HepG2 (cell line): ENCODE data around the gene HPCAL1. TPM values are rescaled to one million over a fixed set of nuclear protein-coding genes. Genes with fewer than 3 reads are reported as not detected.
A peak's percentile ranks its signal among the peaks of the same experiment; 100 is the strongest.

Experiments used
- CAMTA2 ChIP-seq: sonication (generic); formaldehyde crosslinking; IDR thresholded peaks from 2 replicates; pipeline ENCODE4 v1.4.0; 2020; ENCODE audit warnings: mild to moderate bottlenecking, missing genetic modification reagents, borderline replicate concordance
- CTCF ChIP-seq: sonication (generic); formaldehyde crosslinking; IDR thresholded peaks from 2 replicates; pipeline ENCODE4 v1.5.0; 2020; ENCODE audit warnings: mild to moderate bottlenecking, missing genetic modification reagents, moderate library complexity
- ESRRA ChIP-seq: sonication (generic); formaldehyde crosslinking; IDR thresholded peaks from 2 replicates; pipeline ENCODE4 v1.5.1; 2020; ENCODE audit warnings: mild to moderate bottlenecking, low read depth, missing genetic modification reagents
- FOXK2 ChIP-seq: fragments of 450-650 bp; IDR thresholded peaks from 2 replicates; pipeline ENCODE4 v1.6.1; 2016
- GATAD1 ChIP-seq: IDR thresholded peaks from 2 replicates; pipeline ENCODE4 v1.6.1; 2016; ENCODE audit warnings: missing genetic modification reagents, missing compliant biosample characterization
- GFI1 ChIP-seq: sonication (generic); formaldehyde crosslinking; IDR thresholded peaks from 2 replicates; pipeline ENCODE4 v1.5.0; 2020; ENCODE audit warnings: missing genetic modification reagents, mild to moderate bottlenecking, borderline replicate concordance
- HHEX ChIP-seq: IDR thresholded peaks from 2 replicates; pipeline ENCODE4 v1.6.1; 2016; ENCODE audit warnings: control low read depth
- KDM2A ChIP-seq: sonication (generic); formaldehyde crosslinking; IDR thresholded peaks from 2 replicates; pipeline ENCODE4 v1.4.0; 2020; ENCODE audit warnings: low read depth, missing genetic modification reagents, borderline replicate concordance
- KDM4B ChIP-seq: sonication (generic); formaldehyde crosslinking; IDR thresholded peaks from 2 replicates; pipeline ENCODE4 v1.4.0; 2020; ENCODE audit warnings: missing genetic modification reagents
- PBX2 ChIP-seq: IDR thresholded peaks from 2 replicates; pipeline ENCODE4 v1.6.1; 2016; ENCODE audit warnings: control low read depth
- PHF5A ChIP-seq: IDR thresholded peaks from one replicate; pipeline ENCODE4 v1.6.1; 2018; ENCODE audit warnings: low read depth, missing genetic modification reagents; ENCODE audit not compliant: unreplicated experiment
- RFXANK ChIP-seq: IDR thresholded peaks from 2 replicates; pipeline ENCODE4 v1.6.1; 2016
- RXRB ChIP-seq: IDR thresholded peaks from 2 replicates; pipeline ENCODE4 v1.6.1; 2016; ENCODE audit warnings: borderline replicate concordance, missing genetic modification reagents, missing compliant biosample characterization
- SIN3B ChIP-seq: fragments of 150-350 bp; IDR thresholded peaks from 2 replicates; pipeline ENCODE4 v1.6.1; 2014; ENCODE audit warnings: low read length
- TCF12 ChIP-seq, 2 experiments: fragments of 450-650 bp in 1 of 2; sonication (generic) in 1 of 2; formaldehyde crosslinking in 1 of 2; IDR thresholded peaks; 2 replicates each; pipeline versions ENCODE4 v1.6.1 to v1.8.0; 2017 to 2022; ENCODE audit warnings: antibody characterized with exemption in 1 of 2, mild to moderate bottlenecking in 1 of 2, missing genetic modification reagents in 1 of 2, moderate library complexity in 1 of 2
- TFDP2 ChIP-seq: sonication (generic); formaldehyde crosslinking; IDR thresholded peaks from 2 replicates; pipeline ENCODE4 v1.4.0; 2020; ENCODE audit warnings: missing genetic modification reagents
- TGIF2 ChIP-seq: IDR thresholded peaks from 2 replicates; pipeline ENCODE4 v1.6.1; 2016; ENCODE audit warnings: control low read depth, missing compliant biosample characterization
- ZFAT ChIP-seq: sonication (generic); formaldehyde crosslinking; conservative IDR thresholded peaks from 2 replicates; pipeline ENCODE4 v1.8.1; 2023; ENCODE audit warnings: missing genetic modification reagents, inconsistent platforms
- ZFP90 ChIP-seq: sonication (generic); formaldehyde crosslinking; IDR thresholded peaks from 2 replicates; pipeline ENCODE4 v1.8.0; 2022; ENCODE audit warnings: missing genetic modification reagents, mild to moderate bottlenecking, inconsistent platforms, borderline replicate concordance
- ZFP91 ChIP-seq: sonication (generic); formaldehyde crosslinking; IDR thresholded peaks from 2 replicates; pipeline ENCODE4 v1.9.0; 2022; ENCODE audit warnings: missing genetic modification reagents, mild to moderate bottlenecking, borderline replicate concordance
- ZMYM4 ChIP-seq: sonication (generic); formaldehyde crosslinking; IDR thresholded peaks from 2 replicates; pipeline ENCODE4 v1.8.1; 2023; ENCODE audit warnings: mild to moderate bottlenecking, missing genetic modification reagents
- ZNF335 ChIP-seq: sonication (generic); formaldehyde crosslinking; IDR thresholded peaks from 2 replicates; pipeline ENCODE4 v1.4.0; 2020; ENCODE audit warnings: missing genetic modification reagents
- ZNF580 ChIP-seq: IDR thresholded peaks from 2 replicates; pipeline ENCODE4 v1.6.1; 2016; ENCODE audit warnings: low read depth, borderline replicate concordance
- ZSCAN22 ChIP-seq: sonication (generic); formaldehyde crosslinking; IDR thresholded peaks from 2 replicates; pipeline ENCODE4 v1.4.0; 2020; ENCODE audit warnings: mild to moderate bottlenecking, missing genetic modification reagents
- polyA plus RNA-seq, 8 experiments: library from polyadenylated mRNA; depleted of rRNA in 3 of 8; stranded (reverse) in 7 of 8; unstranded in 1 of 8; fragments of >200 nt; fragmentation: Illumina TruSeq in 4 of 8; extraction: Trizol in 4 of 8; gene quantifications; 2 replicates each; pipeline versions ENCODE4 v1.2.1 to v1.2.3, GENCODE V29; 2011 to 2016; ENCODE audit warnings: low read depth in 4 of 8, missing spikeins in 1 of 8, mixed read lengths in 1 of 8; ENCODE audit not compliant: insufficient read depth in 1 of 8
- total RNA-seq, 5 experiments: library from RNA; depleted of rRNA; stranded (reverse); fragments of >200 nt; fragmentation: Illumina TruSeq; extraction: Trizol; gene quantifications; 2 replicates each; pipeline ENCODE4 v1.2.3, GENCODE V29; 2016; ENCODE audit warnings: low read depth in 1 of 5

The HPCAL1 gene
- total and polyA plus RNA-seq, 2 of the 13 experiments (the other 11 are each of a cell fraction or from before 2014, with no cell fraction given), result 29.5 to 29.9 TPM

GRCh38 chr2:10434886-10435819, 132.4 kb downstream of the HPCAL1 start (continued):
- TF ChIP-seq GATAD1 (CRISPR knock-in tag), result peak; percentile 49; the same call in 1 of the 2 replicates
- TF ChIP-seq RXRB (CRISPR knock-in tag), result peak; percentile 60; the same call in 1 of the 2 replicates
- TF ChIP-seq TCF12 (IDR thresholded peaks at IDR 0.05), result no peak
- TF ChIP-seq TCF12 (CRISPR knock-in tag; IDR thresholded peaks at IDR 0.05), result no peak
- 0 out of 2 replicates have a peak, but pooled peaks have one; percentile 51 for TF ChIP-seq ESRRA (CRISPR knock-in tag)
- TF ChIP-seq CAMTA2 (CRISPR knock-in tag), result no peak
- no peak for TF ChIP-seq TGIF2 (CRISPR knock-in tag)
- no peak for TF ChIP-seq PHF5A
- no peak for TF ChIP-seq FOXK2
- TF ChIP-seq GFI1 (CRISPR knock-in tag), result no peak; the same call in 1 of the 2 replicates
- no peak for TF ChIP-seq HHEX (CRISPR knock-in tag)
- TF ChIP-seq ZNF580 (CRISPR knock-in tag), result 0 out of 2 replicates have a peak, but pooled peaks have one; percentile 80
- peak; percentile 95 for TF ChIP-seq KDM2A (CRISPR knock-in tag)
- peak; percentile 84 for TF ChIP-seq TFDP2 (CRISPR knock-in tag)
- peak; percentile 56 for TF ChIP-seq ZFP91 (CRISPR knock-in tag)
- TF ChIP-seq KDM4B (CRISPR knock-in tag), result no peak
- no peak for TF ChIP-seq PBX2
- no peak for TF ChIP-seq SIN3B
- peak; percentile 29; the same call in 1 of the 2 replicates for TF ChIP-seq ZMYM4 (CRISPR knock-in tag)
- TF ChIP-seq ZNF335 (CRISPR knock-in tag), result 0 out of 2 replicates have a peak, but pooled peaks have one; percentile 54
- TF ChIP-seq ZSCAN22 (CRISPR knock-in tag), result no peak
- peak; percentile 100 for TF ChIP-seq CTCF (CRISPR knock-in tag)
- 0 out of 2 replicates have a peak, but pooled peaks have one; percentile 42 for TF ChIP-seq ZFP90
- 0 out of 2 replicates have a peak, but pooled peaks have one; percentile 76 for TF ChIP-seq RFXANK (CRISPR knock-in tag)
- no peak for TF ChIP-seq ZFAT (CRISPR knock-in tag)
